HG03175 (cell line): ENCODE measurements around the gene TKTL1.
"Not testable (repeated sequence)": the region's sequence is repeated elsewhere in the genome, so short reads cannot be mapped to it uniquely, and the experiment has no call there.

ENCODE experiments used
- ATAC-seq: cut with Tn5 transposase; IDR thresholded peaks from one replicate; pipeline ENCODE4 v1.9.1; 2021; ENCODE audit warnings: mild to moderate bottlenecking, moderate library complexity; ENCODE audit not compliant: unreplicated experiment

Gene TKTL1

GRCh38 chrX:154341399-154342298 lies 46.1 kb downstream of the TKTL1 start:
- ATAC-seq = peak; percentile 76

GRCh38 chrX:154343063-154343462 lies 47.5 kb downstream of the TKTL1 start:
- ATAC-seq = not testable (repeated sequence)

- ATAC-seq = peak; percentile 29
Observed at GRCh38 chrX:154343620-154344019, 48.0 kb downstream of the TKTL1 start.

GRCh38 chrX:154348114-154348531 lies 52.5 kb downstream of the TKTL1 start:
- ATAC-seq = no peak

- no peak for ATAC-seq
Observed at GRCh38 chrX:154348646-154349358, 53.2 kb downstream of the TKTL1 start.

GRCh38 chrX:154349359-154349935 lies 53.9 kb downstream of the TKTL1 start:
- no peak for ATAC-seq

GRCh38 chrX:154349979-154350378 lies 54.4 kb downstream of the TKTL1 start:
- no peak for ATAC-seq

- ATAC-seq = no peak
Observed at GRCh38 chrX:154350429-154351182, 55.0 kb downstream of the TKTL1 start.

- no peak for ATAC-seq
Observed at GRCh38 chrX:154351183-154352011, 55.8 kb downstream of the TKTL1 start.

- no peak for ATAC-seq
Observed at GRCh38 chrX:154352012-154352401, 56.4 kb downstream of the TKTL1 start.

GRCh38 chrX:154352466-154352865 lies 56.9 kb downstream of the TKTL1 start:
- ATAC-seq = no peak

GRCh38 chrX:154353172-154353843 lies 57.7 kb downstream of the TKTL1 start:
- no peak for ATAC-seq

GRCh38 chrX:154354013-154354412 lies 58.4 kb downstream of the TKTL1 start:
- no peak for ATAC-seq

GRCh38 chrX:154354516-154354915 lies 58.9 kb downstream of the TKTL1 start:
- ATAC-seq = no peak

GRCh38 chrX:154355094-154355775 lies 59.6 kb downstream of the TKTL1 start:
- no peak for ATAC-seq

- ATAC-seq = no peak
Observed at GRCh38 chrX:154355776-154356140, 60.2 kb downstream of the TKTL1 start.

- ATAC-seq = no peak
Observed at GRCh38 chrX:154356596-154356995, 61.0 kb downstream of the TKTL1 start.

- no peak for ATAC-seq
Observed at GRCh38 chrX:154357205-154357604, 61.6 kb downstream of the TKTL1 start.

GRCh38 chrX:154358011-154358410 lies 62.4 kb downstream of the TKTL1 start:
- ATAC-seq = no peak
